WI38 (cell line): Measurements from ENCODE around the gene SNAPC2.

Experiments
- H3K4me3 ChIP-seq: 2 replicates; pipeline ENCODE4 v1.5.1; 2011; ENCODE audit warnings: low read depth, mild to moderate bottlenecking, control low read depth, low read length
- TF ChIP-seq, protein P1 (sequence below): IDR thresholded peaks from 2 replicates; pipeline ENCODE4 v1.5.1; 2012; ENCODE audit warnings: low read depth, mild to moderate bottlenecking, control low read depth, low read length

Gene SNAPC2

DNA sequence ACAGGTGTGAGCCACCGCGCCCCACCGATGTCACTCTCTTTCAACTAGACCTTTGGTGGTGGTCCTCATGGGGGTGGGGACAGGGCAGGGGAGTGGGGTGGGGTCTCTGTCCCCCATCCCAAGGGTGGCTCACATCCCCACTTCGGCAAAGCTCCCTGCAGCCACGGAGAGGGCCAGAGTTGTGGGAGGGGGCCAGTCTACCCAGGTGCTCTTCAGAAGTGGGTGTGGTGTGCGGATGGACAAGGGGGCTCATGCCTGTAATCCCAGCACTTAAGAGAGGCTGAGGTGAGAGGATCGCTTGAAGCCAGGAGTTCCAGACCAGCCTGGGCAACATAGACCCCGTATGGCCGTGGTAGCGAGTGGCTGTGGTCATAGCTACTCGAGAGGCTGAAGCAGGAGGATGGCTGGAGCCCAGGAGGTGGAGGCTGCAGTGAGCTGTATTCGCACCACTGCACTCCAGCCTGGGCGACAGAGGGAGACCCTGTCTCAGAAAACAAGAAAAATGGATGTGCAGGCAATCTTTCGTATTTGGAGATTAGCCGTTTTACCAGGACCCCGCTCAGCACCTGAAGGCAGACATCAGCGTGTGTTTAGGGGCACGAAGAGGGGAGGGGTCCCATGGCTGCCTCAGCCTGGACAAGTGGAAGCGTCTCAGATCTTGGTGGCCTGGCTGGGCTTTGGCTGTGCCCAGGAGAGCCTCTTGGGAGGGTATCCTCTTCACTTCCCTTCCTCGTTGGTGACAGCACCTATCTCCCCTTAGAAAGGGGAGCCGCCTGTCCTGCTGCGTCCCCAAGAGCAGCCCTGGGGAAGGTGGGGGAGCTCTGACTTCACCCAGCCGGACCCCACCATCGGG is 4.7 kb upstream of the SNAPC2 start:
- TF ChIP-seq, protein P1, sequence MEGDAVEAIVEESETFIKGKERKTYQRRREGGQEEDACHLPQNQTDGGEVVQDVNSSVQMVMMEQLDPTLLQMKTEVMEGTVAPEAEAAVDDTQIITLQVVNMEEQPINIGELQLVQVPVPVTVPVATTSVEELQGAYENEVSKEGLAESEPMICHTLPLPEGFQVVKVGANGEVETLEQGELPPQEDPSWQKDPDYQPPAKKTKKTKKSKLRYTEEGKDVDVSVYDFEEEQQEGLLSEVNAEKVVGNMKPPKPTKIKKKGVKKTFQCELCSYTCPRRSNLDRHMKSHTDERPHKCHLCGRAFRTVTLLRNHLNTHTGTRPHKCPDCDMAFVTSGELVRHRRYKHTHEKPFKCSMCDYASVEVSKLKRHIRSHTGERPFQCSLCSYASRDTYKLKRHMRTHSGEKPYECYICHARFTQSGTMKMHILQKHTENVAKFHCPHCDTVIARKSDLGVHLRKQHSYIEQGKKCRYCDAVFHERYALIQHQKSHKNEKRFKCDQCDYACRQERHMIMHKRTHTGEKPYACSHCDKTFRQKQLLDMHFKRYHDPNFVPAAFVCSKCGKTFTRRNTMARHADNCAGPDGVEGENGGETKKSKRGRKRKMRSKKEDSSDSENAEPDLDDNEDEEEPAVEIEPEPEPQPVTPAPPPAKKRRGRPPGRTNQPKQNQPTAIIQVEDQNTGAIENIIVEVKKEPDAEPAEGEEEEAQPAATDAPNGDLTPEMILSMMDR: no peak
- H3K4me3 ChIP-seq: peak overlapping the region; percentile 47; the same call in 1 of the 2 replicates

DNA sequence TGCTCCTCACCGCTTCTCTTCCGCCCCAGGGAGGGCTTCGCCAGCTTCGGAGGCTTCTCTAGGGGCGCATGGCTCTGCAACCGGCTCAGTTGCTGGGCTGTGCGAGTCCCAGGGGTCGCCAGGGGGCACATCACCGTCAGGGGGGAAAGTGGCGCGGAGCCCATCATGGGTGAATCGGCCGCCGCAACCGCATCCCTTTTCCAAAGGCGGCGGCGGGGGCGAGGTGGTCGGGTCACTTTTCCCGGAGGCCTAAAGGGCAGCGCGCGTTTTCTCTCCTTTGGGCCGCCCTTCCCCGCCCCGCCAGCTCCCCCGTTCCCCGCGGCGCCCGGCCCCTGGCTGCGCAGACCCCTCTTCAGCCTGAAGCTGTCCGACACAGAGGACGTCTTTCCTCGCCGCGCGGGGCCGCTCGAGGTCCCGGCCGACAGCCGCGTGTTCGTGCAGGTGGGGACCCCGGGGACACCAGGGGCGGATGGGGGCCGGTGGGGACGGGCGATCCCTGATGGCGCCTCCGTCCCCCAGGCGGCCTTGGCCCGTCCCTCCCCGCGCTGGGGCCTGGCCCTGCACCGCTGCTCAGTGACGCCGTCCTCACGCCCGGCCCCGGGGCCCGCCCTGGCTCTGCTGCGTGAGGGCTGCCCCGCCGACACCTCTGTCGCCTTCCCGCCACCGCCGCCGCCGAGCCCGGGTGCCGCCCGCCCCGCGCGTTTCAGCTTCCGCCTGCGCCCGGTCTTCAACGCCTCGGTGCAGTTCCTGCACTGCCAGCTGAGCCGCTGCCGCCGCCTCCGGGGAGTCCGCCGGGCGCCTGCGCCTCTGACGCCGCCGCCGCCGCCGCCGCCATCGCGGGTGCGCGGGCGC is 3.8 kb upstream of the SNAPC2 start:
- TF ChIP-seq, protein P1: no peak
- peak overlapping the region; percentile 47 for H3K4me3 ChIP-seq

DNA sequence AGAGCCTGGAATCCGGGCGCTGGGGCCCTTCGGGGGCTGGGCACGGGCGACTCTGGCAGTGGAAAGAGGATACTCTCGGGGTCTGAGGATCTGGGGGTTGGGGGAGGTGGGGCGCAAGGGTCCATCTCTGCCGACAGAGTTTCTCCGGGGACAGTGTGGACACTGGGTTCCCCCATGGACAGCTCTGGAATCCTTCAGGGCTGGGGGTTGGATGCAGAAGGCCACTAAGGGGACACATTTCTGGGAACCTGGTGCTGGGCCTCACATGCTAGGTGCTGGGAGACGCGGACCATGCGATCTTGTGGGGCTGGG is 3.2 kb upstream of the SNAPC2 start:
- TF ChIP-seq, protein P1: no peak
- peak overlapping the region; percentile 14; the same call in 1 of the 2 replicates for H3K4me3 ChIP-seq

DNA sequence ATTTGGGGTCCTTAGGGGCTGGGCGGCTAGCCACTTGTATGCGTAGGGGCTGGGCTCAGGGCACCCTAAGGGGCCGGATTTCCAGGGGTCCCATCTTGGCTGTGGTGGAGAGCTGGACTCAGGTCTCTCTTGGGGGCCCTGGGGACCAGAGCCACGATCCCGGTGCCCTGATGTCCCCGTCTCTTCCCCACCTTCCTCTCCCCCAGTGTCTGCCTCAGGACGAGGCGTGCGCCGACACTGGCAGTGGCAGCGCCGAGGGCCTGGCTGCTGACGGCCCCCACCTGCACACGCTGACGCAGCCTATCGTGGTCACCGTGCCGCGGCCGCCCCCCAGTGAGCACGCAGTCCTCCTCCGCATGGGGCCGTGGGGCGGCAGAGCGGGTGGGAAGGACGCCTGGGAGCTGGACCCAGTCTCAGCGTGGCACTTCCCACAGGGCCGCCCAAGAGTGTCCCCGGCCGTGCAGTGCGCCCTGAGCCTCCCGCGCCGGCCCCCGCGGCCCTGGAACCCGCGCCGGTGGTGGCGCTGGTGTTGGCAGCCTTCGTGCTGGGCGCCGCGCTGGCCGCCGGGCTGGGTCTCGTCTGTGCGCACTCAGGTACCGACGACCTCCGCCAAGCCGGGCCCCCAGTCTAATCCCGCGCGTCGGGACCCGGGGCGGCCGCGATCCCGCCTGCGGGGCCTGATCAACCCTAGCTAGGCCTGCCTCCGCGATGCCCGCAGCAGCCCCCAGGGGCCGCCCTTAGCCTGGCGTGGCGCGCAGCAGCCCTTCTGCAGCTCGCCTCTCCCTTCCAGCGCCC is 2.7 kb upstream of the SNAPC2 start:
- H3K4me3 ChIP-seq: peak overlapping the region; percentile 22; the same call in 1 of the 2 replicates

DNA sequence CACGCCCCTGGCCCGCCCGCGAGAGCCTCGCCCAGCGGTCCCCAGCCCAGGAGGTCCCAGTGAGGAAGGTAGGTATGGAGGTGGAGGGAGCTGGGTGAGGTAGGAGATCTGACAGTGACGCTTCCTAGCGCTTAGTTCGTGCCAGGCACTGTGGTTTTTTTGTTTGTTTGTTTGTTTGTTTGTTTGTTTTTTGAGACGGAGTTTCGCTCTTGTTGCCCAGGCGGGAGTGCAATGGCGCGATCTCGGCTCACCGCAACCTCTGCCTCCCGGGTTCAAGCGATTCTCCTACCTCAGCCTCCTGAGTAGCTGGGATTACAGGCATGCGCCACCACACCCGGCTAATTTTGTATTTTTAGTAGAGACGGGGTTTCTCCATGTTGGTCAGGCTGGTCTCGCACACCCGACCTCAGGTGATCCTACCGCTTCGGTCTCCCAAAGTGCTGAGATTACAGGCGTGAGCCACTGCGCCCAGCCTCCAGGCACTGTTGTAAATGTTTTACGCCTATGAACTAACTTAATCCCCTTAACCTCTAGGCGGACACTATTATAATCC is 2.0 kb upstream of the SNAPC2 start:
- peak overlapping the region; percentile 22; the same call in 1 of the 2 replicates for H3K4me3 ChIP-seq

More for the DNA sequence above, 2.7 kb upstream of the SNAPC2 start:
- TF ChIP-seq, protein P1: peak; percentile 60

DNA sequence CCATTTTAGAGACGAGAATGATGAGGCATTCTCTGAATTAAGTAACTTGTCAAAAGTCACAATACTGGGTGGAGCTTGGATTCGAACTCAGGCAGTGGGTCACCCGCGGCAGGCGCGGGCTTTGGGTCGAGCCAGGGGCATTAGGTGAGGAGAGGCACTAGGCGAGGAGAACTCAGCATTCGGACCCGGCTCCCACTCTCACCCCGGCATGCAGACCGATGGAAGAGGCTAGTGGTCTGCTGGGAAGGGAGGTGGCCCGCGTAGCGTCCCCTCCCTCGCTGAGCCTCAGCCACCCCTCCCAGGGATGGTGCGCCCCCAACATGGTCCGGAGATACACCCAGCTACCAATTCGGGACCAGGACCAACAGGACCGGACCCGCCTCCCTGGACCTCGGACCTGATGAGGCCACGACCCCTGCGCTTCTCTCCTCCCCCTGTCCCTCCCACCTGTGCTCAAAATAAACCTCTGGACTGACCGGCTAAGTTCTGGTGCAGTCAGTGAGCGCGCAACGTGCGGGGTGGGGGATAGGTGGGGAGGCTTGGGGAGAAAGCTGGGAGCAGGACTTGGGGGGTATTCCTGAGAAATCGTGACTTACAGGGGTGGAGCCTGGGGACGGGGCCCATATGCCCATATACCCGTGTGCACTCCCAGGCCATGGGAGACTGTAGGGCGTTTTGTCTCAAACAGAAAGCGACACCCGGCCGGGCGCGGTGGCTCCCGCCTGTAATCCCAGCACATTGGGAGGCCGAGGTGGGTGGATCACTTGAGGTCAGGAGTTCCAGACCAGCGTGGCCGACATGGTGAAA is 1.3 kb upstream of the SNAPC2 start:
- TF ChIP-seq, protein P1: no peak
- H3K4me3 ChIP-seq: no peak overlapping the region
